Measurements from ENCODE around the gene OTOL1.

OTOL1 gene

DNA sequence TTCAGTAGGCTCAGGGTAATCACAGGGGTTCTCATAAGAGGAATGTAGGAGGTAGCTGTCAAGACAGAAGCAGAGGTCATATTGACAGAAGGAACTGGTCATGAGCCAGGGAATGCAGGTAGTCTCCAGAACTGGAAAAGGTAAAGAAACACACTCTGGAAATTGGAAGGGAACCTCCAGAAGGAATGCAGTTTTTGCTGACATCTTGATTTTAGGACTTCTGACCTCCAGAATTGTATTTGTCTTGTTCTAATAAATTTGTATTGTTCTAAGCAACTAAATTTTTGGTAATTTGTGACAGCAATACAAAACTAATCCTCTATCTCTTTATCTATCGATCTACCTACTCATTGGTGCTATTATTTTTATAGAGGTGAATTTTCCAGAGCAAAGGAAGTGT, 49.2 kb downstream of the OTOL1 start:
- DNase-seq (ENCODE audit: low read depth), result no peak

DNA sequence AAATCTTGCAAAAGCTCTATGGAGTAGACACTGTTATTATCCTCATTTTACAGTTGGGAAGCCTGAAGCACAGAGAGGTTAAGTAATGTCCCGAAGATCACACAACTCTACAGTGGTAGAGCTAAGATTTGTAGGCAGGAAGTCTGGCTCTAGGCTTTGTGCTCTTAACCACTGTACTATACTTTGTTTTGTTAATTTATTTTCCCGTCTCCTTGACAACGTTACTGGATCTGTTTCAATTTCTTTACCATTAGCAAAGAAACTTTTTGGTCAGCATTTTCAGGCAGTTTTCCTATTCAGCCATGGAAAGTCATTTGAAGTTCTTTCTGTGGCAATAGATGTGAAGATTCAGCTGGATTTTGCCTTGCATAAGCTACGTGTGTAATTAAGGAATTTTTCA, 51.7 kb downstream of the OTOL1 start:
- no peak for DNase-seq (ENCODE audit: low read depth)

DNA sequence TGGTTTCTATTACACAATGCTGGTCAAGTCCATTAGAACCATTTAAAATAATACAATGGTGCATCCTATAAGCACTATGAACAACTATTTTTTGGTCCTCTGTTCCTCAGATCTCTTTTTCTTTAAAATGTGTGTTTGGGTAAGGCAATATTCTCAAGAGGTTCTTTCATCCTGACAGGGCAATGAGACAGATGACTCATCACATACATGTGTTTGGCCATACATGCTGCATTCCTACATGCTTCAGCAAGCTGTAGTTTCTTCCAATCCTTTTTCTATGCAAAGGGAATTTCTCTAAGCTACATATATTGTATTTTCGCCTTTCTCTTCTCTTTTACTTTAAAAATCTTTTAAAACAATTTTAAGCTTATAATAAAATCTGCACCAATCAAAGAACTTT, 52.7 kb downstream of the OTOL1 start:
- no peak for DNase-seq (ENCODE audit: low read depth)

DNA sequence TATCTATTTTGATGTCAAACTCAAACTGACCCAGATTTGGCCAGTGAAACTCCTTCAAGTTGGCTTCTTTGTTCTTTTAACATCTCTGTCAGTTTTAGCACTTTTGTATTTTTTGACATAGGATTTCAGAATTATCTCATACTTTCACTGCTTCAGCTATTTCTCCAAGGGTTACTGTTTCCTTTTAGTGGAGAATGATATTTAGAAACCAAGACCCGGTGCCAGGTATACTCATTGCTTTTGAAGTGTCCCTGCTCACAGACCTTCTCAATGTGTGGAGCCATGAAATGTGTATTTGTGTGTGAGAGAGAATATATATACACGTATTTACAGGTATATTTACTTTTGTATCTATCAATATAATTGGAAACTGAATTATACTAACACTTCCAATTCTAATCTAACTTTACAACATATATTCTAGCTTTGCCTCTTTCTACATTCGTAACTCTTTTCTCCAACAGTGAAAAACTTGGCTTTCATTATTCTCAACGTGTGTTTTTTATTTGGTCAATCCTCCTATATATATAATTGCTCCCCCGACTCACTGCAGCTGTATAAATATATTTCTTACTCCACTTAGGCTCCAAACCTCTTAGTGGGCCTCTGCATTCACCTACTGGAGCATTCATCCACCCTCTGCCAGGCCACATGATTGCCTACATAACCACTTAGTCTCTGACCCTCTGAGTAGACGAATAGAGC, 54.0 kb downstream of the OTOL1 start:
- no peak for DNase-seq (ENCODE audit: low read depth)

DNA sequence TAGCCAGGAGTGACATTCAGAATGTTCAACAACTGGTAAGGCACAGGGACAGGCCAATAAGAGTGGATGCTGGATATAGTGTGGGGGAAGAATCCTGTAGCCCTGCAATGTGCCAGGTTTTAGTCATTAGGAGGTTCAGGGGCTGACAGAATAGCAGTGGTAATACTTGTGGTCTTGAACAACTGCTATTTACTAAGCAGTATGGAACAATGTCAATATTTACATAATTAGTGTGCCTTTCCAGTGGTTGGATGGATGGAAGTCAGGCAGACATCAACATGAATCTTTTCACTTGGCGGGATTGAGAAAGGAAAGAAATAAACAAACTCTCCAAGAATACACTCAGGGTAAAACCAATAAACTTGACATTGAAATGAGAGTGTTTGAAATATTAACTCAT, 55.1 kb downstream of the OTOL1 start:
- no peak for DNase-seq (ENCODE audit: low read depth)

DNA sequence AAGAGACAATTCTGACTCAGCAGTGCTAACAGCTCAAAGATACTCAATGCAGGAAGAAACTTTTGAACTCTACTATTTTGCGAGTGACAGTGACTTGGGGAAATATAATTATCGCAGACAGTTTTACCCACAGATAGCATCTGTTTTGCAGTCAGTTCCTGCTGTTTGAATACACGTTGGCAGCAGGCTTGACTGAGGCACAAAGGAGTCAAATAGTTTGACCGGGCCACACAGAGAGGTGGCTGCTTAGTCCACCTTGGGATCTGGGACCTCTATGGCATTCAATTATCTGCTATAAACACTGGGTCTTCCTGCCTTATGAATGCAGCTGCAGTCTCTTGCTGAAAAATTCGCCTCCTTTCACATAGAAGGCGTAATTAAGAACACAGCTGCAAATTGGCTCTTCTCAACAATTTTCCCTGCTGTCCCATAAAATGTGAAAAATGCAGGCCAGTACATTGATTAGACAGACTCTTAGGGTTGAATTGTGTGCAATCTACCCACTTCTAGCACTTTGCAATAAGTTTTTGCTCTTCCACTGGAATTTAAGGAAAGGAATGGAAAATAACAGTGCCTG, 56.5 kb downstream of the OTOL1 start:
- no peak for DNase-seq (ENCODE audit: low read depth)
